ENCODE results near the gene COPZ2. TPM values are rescaled to one million over a fixed set of nuclear protein-coding genes. Genes with fewer than 3 reads are reported as not detected.

Gene COPZ2
- total RNA-seq, 1 donor from 2014 or later: not detected

DNA sequence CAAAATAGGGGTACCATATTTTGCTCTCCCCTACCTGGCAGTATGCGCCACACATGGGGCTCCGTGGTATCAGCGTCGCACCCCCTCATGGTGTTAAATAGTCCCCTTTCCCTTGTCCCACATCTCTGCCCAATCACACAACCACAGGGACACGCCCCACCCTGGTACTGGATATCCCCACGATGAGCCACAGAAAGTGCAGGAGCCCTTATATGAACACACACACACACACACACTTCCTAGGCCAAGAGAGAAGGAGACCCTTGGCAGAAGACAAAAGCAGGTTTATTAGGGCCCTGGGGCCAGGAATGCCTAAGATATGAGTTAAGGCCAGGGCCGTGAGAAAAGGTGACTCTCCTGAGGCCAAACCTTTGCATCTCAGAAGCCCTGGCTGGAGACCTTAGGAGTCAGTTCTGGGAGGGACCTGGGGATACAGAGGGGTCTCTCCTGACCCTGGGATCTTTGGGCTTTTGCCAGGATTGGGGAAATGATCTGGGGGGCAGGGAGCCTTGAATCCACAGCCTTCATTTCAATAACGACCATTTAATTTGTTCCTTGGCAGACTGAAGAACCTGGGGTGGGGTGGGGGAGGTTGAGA, 11.6 kb downstream of the COPZ2 start:
- H3K4me3 Mint-ChIP-seq (ENCODE audit: unreplicated experiment): peak overlapping the region; percentile 93

DNA sequence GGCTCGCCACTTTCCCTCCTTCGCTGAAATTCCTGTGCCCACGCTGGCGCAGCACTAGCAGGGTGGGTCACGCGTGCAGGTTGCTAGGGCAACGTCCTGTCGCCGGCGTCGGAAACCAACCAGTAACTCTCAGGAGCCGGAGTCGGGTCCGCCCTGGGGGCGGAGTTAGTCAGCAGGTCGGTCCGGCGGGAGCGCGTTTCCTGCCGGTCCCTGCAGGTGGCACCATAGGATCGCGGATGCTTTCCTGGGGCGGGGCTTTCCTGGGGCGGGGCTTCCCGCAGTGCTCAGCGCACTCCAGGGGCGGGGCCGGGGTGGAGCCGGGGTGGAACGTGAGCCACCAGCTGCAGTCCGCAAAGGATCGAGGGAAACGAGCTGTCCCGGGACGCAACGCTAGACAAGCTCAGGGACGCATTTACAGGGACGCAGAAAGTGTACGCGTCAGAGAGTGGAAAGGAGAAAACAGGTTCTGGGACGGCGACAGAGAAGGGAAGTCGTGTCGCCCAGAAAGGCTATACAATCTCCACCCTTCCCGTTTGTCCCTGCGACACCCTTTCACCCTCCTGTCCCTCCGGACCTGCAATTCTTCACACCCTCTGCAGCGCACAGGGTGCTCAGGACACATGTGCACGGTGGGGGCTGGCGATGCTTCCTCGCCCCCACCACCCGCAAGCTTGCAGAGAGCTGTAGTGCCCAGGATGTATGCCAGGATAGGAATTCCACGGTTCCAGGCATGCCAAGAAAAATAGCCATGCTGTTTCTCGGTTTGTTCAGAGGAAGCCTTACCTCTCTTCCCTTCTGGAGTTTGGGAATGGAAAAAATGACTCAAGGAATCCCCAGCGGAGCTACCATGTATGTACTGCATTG, 12.3 kb downstream of the COPZ2 start:
- Mint-ChIP-seq H3K9me3 (ENCODE audit: unreplicated experiment) (peaks cover 7% of the 10 kb centered on the region), H3K36me3 (ENCODE audit: unreplicated experiment) (no peaks in the 10 kb centered on the region), H3K27ac (ENCODE audit: unreplicated experiment) (no peak overlapping the region), H3K4me1 (ENCODE audit: low read depth, unreplicated experiment) (peaks cover 5% of the 10 kb centered on the region), H3K4me3 (ENCODE audit: unreplicated experiment) (peak overlapping the region; percentile 93), H3K27me3 (ENCODE audit: unreplicated experiment) (peaks cover 14% of the 10 kb centered on the region)
- DNase-seq: peak; percentile 97
- TF ChIP-seq, protein P1, sequence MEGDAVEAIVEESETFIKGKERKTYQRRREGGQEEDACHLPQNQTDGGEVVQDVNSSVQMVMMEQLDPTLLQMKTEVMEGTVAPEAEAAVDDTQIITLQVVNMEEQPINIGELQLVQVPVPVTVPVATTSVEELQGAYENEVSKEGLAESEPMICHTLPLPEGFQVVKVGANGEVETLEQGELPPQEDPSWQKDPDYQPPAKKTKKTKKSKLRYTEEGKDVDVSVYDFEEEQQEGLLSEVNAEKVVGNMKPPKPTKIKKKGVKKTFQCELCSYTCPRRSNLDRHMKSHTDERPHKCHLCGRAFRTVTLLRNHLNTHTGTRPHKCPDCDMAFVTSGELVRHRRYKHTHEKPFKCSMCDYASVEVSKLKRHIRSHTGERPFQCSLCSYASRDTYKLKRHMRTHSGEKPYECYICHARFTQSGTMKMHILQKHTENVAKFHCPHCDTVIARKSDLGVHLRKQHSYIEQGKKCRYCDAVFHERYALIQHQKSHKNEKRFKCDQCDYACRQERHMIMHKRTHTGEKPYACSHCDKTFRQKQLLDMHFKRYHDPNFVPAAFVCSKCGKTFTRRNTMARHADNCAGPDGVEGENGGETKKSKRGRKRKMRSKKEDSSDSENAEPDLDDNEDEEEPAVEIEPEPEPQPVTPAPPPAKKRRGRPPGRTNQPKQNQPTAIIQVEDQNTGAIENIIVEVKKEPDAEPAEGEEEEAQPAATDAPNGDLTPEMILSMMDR (IDR thresholded peaks at IDR 0.05; ENCODE audit: partially characterized antibody, unreplicated experiment): peak; percentile 68

More for the DNA sequence above, 11.6 kb downstream of the COPZ2 start:
- Mint-ChIP-seq H3K4me1 (ENCODE audit: low read depth, unreplicated experiment) (peaks cover 5% of the 10 kb centered on the region), H3K27me3 (ENCODE audit: unreplicated experiment) (peaks cover 14% of the 10 kb centered on the region), H3K9me3 (ENCODE audit: unreplicated experiment) (peaks cover 7% of the 10 kb centered on the region), H3K27ac (ENCODE audit: unreplicated experiment) (no peak overlapping the region), H3K36me3 (ENCODE audit: unreplicated experiment) (no peaks in the 10 kb centered on the region)
- TF ChIP-seq, protein P1 (IDR thresholded peaks at IDR 0.05; ENCODE audit: partially characterized antibody, unreplicated experiment): no peak
- DNase-seq: no peak

DNA sequence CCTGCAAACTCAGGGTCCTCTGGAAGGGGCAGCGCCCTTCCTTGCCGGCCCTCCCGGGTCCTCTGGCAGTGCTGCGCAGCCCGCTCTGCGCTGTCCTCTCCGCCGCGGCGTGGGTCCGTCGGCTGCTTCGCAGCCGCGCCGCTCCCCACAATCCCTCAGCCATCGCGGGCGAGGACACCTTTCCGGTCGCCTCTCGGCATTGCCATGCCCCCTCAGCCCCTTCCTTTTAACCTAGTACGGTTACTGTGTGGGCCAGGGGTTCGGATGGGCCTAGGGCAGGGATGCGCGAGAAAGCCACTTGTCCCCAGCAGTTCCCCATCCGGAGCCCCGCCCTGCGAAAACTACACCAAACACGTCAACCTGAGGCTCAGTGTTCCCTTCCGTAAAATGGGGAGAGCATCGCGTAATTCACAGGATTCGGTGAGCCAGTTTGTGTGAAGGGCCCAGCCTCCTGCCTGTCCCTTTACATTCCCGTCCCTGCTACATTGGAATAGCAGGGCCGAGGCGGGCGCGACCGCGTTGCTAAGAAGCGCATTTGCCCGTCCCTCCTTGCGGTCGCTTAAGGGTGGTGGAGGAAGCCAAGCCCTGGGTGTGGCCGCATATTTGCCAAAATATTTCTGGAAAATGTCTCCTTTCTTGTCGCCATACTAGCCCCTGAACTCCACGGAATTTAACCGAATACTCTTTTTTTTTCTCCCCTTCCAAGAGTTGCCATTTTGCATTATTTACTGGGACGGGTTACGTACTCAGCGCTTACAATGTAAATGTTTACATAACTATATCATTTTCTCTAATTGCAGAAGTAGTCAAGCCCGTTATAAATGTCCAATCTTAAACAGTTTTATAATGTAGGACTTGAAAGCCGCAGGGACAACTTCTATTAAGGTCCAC, 13.2 kb downstream of the COPZ2 start:
- Mint-ChIP-seq H3K27me3 (ENCODE audit: unreplicated experiment) (peaks cover 17% of the 10 kb centered on the region), H3K36me3 (ENCODE audit: unreplicated experiment) (no peaks in the 10 kb centered on the region), H3K4me1 (ENCODE audit: low read depth, unreplicated experiment) (peaks cover 5% of the 10 kb centered on the region), H3K9me3 (ENCODE audit: unreplicated experiment) (peaks cover 4% of the 10 kb centered on the region), H3K27ac (ENCODE audit: unreplicated experiment) (no peak overlapping the region), H3K4me3 (ENCODE audit: unreplicated experiment) (peak overlapping the region; percentile 93)
- TF ChIP-seq, protein P1 (IDR thresholded peaks at IDR 0.05; ENCODE audit: partially characterized antibody, unreplicated experiment): no peak
- DNase-seq: peak; percentile 44

DNA sequence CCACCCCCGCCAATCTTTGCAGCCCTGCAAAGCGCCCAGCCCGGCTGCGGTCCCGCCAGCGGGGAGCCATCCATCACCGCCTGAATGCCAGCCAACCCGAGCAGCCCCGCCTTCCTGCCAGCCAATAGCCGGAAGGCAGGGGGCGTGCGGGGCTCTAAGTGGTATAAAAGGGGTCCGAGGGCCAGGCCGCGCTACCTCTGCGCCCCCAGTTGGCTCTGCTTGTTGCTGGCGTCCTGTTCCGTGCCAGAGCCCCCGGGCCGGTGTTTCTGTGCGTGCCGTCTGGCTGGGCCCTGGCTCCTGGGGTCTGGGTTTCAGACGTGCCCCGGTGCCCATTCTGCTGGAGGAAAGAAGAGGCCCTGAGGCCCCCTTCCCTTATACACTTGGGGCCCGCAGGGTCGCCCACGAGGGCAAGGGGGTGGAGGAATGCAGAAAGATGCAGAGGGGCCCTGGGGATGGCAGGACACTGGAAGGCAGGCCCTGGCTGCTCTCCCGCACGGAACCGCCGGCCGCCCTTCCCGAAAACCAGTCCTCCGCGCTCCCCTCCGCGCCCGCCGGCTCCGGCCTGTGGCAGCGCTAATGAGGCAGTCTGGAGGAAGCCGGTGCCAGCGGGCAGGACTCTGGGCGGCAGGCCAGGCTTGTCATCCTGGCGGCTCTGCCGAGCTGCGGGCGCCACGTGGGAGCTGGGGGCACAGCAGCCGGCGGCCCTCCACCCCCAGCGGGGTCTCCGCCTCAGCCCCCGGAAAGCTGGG, 14.0 kb downstream of the COPZ2 start:
- Mint-ChIP-seq H3K4me1 (ENCODE audit: low read depth, unreplicated experiment) (peaks cover 5% of the 10 kb centered on the region), H3K27me3 (ENCODE audit: unreplicated experiment) (peaks cover 13% of the 10 kb centered on the region), H3K4me3 (ENCODE audit: unreplicated experiment) (peak overlapping the region; percentile 77), H3K27ac (ENCODE audit: unreplicated experiment) (no peak overlapping the region), H3K36me3 (ENCODE audit: unreplicated experiment) (no peaks in the 10 kb centered on the region), H3K9me3 (ENCODE audit: unreplicated experiment) (peaks cover 3% of the 10 kb centered on the region)
- peak; percentile 66 for DNase-seq
- TF ChIP-seq, protein P1 (IDR thresholded peaks at IDR 0.05; ENCODE audit: partially characterized antibody, unreplicated experiment): peak; percentile 24
